Tibial nerve (tissue), 4 donors: ENCODE results near the gene RHBDD1.

Experiments used
- EP300 ChIP-seq, 2 donors: sonication (generic); formaldehyde crosslinking; IDR thresholded peaks; one replicate each; pipeline ENCODE4 v1.6.1; 2017; ENCODE audit warnings: antibody characterized with exemption in 2 of 2, mild to moderate bottlenecking in 1 of 2
- POLR2A ChIP-seq, 2 donors: fragments of 450-650 bp; IDR thresholded peaks; one replicate each; pipeline ENCODE4 v1.6.1; 2017; ENCODE audit warnings: antibody characterized with exemption in 2 of 2, mild to moderate bottlenecking in 2 of 2, moderate library complexity in 2 of 2
- TF ChIP-seq, protein P1 (sequence below), 5 experiments: fragments of 200-600 bp in 3 of 5; fragments of 450-650 bp in 2 of 5; sonication (generic) in 3 of 5; IDR thresholded peaks; one replicate each; pipeline ENCODE4 v1.5.1; 2016 to 2019; ENCODE audit warnings: antibody characterized with exemption in 5 of 5, mild to moderate bottlenecking in 3 of 5, moderate library complexity in 2 of 5

GRCh38 chr2:227036527-227036926 lies 200.7 kb downstream of the RHBDD1 start:
- TF ChIP-seq, protein P1, sequence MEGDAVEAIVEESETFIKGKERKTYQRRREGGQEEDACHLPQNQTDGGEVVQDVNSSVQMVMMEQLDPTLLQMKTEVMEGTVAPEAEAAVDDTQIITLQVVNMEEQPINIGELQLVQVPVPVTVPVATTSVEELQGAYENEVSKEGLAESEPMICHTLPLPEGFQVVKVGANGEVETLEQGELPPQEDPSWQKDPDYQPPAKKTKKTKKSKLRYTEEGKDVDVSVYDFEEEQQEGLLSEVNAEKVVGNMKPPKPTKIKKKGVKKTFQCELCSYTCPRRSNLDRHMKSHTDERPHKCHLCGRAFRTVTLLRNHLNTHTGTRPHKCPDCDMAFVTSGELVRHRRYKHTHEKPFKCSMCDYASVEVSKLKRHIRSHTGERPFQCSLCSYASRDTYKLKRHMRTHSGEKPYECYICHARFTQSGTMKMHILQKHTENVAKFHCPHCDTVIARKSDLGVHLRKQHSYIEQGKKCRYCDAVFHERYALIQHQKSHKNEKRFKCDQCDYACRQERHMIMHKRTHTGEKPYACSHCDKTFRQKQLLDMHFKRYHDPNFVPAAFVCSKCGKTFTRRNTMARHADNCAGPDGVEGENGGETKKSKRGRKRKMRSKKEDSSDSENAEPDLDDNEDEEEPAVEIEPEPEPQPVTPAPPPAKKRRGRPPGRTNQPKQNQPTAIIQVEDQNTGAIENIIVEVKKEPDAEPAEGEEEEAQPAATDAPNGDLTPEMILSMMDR (IDR thresholded peaks at IDR 0.05), result no peak
- TF ChIP-seq EP300 (IDR thresholded peaks at IDR 0.05) (no peak), POLR2A (IDR thresholded peaks at IDR 0.05) (no peak)
